Stomach (tissue), 9 donors: Measurements from ENCODE around the gene LSG1. TPM values are rescaled to one million over a fixed set of nuclear protein-coding genes. Genes with fewer than 3 reads are reported as not detected.
"Not testable (repeated sequence)": the region's sequence is repeated elsewhere in the genome, so short reads cannot be mapped to it uniquely, and the experiment has no call there.

Source experiments
- DNase-seq, 2 donors: peaks; one replicate each; pipeline versions ENCODE4 v3.0.0 to v3.0.0-alpha.2; 2013 to 2019
- H3K27ac ChIP-seq, 5 donors: fragments of 200-600 bp in 4 of 5; sonication (generic) in 4 of 5; one replicate each; pipeline ENCODE4 v1.5.1; 2013 to 2019; ENCODE audit warnings: mild to moderate bottlenecking in 1 of 5, moderate library complexity in 1 of 5
- H3K27me3 ChIP-seq, 3 donors: fragments of 200-600 bp; sonication (generic); one replicate each; pipeline ENCODE4 v1.5.1; 2017 to 2019; ENCODE audit warnings: mixed run types in 1 of 3
- H3K36me3 ChIP-seq, 4 donors: fragments of 200-600 bp; sonication (generic); 1 replicate in 3 of 4; 2 replicates in 1 of 4; pipeline ENCODE4 v1.5.1; 2016 to 2019
- H3K4me1 ChIP-seq, 4 donors: fragments of 200-600 bp; sonication (generic); one replicate each; pipeline ENCODE4 v1.5.1; 2016 to 2019
- H3K4me3 ChIP-seq, 4 donors: fragments of 200-600 bp; sonication (generic) in 3 of 4; one replicate each; pipeline ENCODE4 v1.5.1; 2016 to 2019; ENCODE audit warnings: mild to moderate bottlenecking in 1 of 4
- H3K9me3 ChIP-seq, 4 donors: fragments of 200-600 bp; sonication (generic); one replicate each; pipeline ENCODE4 v1.5.1; 2016 to 2019
- EP300 ChIP-seq: sonication (generic); formaldehyde crosslinking; IDR thresholded peaks from one replicate; pipeline ENCODE4 v1.6.1; 2017; ENCODE audit warnings: antibody characterized with exemption
- POLR2A ChIP-seq, 4 donors: fragments of 450-650 bp; IDR thresholded peaks; one replicate each; pipeline ENCODE4 v1.6.1; 2016; ENCODE audit warnings: antibody characterized with exemption in 4 of 4, control low read depth in 2 of 4, mild to moderate bottlenecking in 1 of 4, moderate library complexity in 1 of 4
- POLR2AphosphoS5 ChIP-seq, 3 donors: sonication (generic); formaldehyde crosslinking; IDR thresholded peaks; one replicate each; pipeline ENCODE4 v1.6.1; 2016; ENCODE audit warnings: antibody characterized with exemption in 3 of 3
- WGBS, 5 donors: extraction: QIAGEN DNeasy Blood & Tissue Kit in 3 of 5; methylation state at CpG; one replicate each; pipeline versions ENCODE4 v1.1.5 to v1.1.7; 2013 to 2018; 5-methylcytosine and 5-hydroxymethylcytosine counted together
- intact Hi-C: fragments of 100-400 bp; cut with DNase I; formaldehyde crosslinking; loops from one replicate; pipeline ENCODE4 v1.15.1; 2023; ENCODE audit warnings: low total_unique reads
- polyA plus RNA-seq, 3 donors: library from polyadenylated mRNA; stranded (reverse); fragments of 200-250 nt; gene quantifications; one replicate each; pipeline ENCODE4 v1.2.3, GENCODE V29; 2013
- total RNA-seq, 5 donors: library from RNA; depleted of rRNA; stranded (reverse); fragments of >200 nt; gene quantifications; one replicate each; pipeline versions ENCODE4 v1.1.0 to v1.2.3, GENCODE V29; 2014 to 2016
- TF ChIP-seq, protein P1 (sequence below), 7 experiments: fragments of 450-650 bp in 4 of 7; fragments of 200-600 bp in 3 of 7; sonication (generic) in 3 of 7; IDR thresholded peaks; one replicate each; pipeline ENCODE4 v1.5.1; 2016 to 2019; ENCODE audit warnings: antibody characterized with exemption in 7 of 7, control low read depth in 2 of 7, mild to moderate bottlenecking in 1 of 7
- donor health status: healthy with polysubstance abuse.
- donor health status: Bipolar disorder and iron deficiency.
- donor health status: healthy.

The LSG1 gene
- total and polyA plus RNA-seq, 8 donors: 7.2 to 240 (median 25.8) TPM

DNA sequence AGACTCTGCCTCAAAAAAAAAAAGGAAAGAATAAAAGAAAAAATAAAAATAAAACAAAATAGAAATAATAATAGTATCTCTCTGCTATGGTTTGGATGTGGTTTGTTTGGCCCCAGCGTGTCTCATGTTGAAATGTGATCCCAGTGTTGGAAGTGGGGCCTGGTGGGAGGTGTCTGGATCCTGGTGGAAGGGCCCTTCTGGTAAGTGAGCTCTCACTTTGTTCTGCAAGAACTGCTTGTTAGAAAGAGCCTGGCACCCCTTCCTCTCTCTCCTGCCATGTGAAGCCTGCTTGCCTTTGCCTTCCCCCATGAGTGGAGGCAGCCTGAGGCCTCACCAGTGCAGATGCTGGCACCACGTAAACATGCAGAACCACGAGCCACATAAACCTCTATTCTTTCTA is 65.0 kb downstream of the LSG1 start:
- no peaks in the 10 kb centered on the region for H3K9me3 ChIP-seq
- 81 to 92% (median 89%) methylated on average over 3 of the region's 3 CpGs for WGBS, 5 donors
- peaks cover 0 to 17% (median 9%) of the 10 kb centered on the region in 4 donors for H3K36me3 ChIP-seq
- no peak overlapping the region for H3K27ac ChIP-seq
- no peaks in the 10 kb centered on the region for H3K4me1 ChIP-seq
- no peak for DNase-seq
- intact Hi-C loops: no loop called here
- no peaks in the 10 kb centered on the region for H3K27me3 ChIP-seq
- TF ChIP-seq, protein P1, sequence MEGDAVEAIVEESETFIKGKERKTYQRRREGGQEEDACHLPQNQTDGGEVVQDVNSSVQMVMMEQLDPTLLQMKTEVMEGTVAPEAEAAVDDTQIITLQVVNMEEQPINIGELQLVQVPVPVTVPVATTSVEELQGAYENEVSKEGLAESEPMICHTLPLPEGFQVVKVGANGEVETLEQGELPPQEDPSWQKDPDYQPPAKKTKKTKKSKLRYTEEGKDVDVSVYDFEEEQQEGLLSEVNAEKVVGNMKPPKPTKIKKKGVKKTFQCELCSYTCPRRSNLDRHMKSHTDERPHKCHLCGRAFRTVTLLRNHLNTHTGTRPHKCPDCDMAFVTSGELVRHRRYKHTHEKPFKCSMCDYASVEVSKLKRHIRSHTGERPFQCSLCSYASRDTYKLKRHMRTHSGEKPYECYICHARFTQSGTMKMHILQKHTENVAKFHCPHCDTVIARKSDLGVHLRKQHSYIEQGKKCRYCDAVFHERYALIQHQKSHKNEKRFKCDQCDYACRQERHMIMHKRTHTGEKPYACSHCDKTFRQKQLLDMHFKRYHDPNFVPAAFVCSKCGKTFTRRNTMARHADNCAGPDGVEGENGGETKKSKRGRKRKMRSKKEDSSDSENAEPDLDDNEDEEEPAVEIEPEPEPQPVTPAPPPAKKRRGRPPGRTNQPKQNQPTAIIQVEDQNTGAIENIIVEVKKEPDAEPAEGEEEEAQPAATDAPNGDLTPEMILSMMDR (IDR thresholded peaks at IDR 0.05): no peak
- TF ChIP-seq EP300 (no peak), POLR2AphosphoS5 (IDR thresholded peaks at IDR 0.05) (no peak), POLR2A (IDR thresholded peaks at IDR 0.05) (no peak)
- no peak overlapping the region for H3K4me3 ChIP-seq

DNA sequence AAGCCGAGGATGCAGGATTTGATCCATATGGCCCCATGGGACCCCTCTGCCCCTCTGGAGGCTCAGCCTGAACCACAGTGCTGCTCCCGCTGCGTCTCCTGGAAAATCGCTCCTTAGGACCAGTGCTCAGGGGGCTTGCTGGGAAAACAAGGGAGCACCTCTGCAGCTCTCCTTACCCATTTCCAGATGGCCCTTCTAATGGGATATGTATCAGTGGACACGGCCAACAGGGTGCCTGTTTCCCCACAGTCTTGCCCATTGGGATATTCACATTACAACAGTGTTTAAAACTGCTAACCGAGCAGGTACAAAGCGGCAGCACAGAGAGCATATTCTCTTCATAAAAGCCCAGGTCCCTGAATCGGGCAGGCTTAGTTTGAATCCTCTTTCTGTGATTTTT is 65.8 kb downstream of the LSG1 start:
- no peaks in the 10 kb centered on the region for H3K4me1 ChIP-seq
- no peak for TF ChIP-seq POLR2AphosphoS5 (IDR thresholded peaks at IDR 0.05)
- TF ChIP-seq POLR2A (IDR thresholded peaks at IDR 0.05): no peak
- TF ChIP-seq, protein P1 (IDR thresholded peaks at IDR 0.05): no peak
- TF ChIP-seq EP300: no peak
- DNase-seq: no peak
- 79 to 92% (median 83%) methylated on average over 7 to 8 of the region's 8 CpGs for WGBS, 5 donors
- no peak overlapping the region for H3K27ac ChIP-seq
- H3K36me3 ChIP-seq: peaks cover 0 to 17% (median 11%) of the 10 kb centered on the region in 4 donors
- no peaks in the 10 kb centered on the region for H3K9me3 ChIP-seq
- H3K27me3 ChIP-seq: no peaks in the 10 kb centered on the region
- intact Hi-C loops: no loop called here
- no peak overlapping the region for H3K4me3 ChIP-seq

DNA sequence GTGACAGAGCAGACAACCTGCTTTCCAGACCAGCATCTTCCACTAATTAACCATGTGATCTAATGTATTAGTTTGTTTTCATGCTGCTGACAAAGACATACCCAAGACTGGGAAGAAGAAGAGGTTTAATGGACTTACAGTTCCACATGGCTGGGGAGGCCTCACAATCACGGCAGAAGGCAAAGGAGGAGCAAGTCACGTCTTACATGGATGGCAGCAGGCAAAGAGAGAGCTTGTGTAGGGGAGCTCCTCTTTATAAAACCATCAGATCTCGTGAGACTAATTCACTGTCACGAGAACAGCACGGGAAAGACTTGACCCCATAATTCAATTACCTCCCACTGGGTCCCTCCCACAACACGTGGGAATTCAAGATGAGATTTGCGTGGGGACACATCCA is 66.7 kb downstream of the LSG1 start:
- DNase-seq, H3K27me3 ChIP-seq, H3K9me3 ChIP-seq, H3K27ac ChIP-seq, H3K4me3 ChIP-seq, intact Hi-C loops, H3K4me1 ChIP-seq: not testable (repeated sequence)
- peaks cover 0 to 17% (median 11%) of the 10 kb centered on the region in 4 donors for H3K36me3 ChIP-seq
- WGBS, 5 donors: 90 to 95% (median 94%) methylated on average over 7 of the region's 7 CpGs

DNA sequence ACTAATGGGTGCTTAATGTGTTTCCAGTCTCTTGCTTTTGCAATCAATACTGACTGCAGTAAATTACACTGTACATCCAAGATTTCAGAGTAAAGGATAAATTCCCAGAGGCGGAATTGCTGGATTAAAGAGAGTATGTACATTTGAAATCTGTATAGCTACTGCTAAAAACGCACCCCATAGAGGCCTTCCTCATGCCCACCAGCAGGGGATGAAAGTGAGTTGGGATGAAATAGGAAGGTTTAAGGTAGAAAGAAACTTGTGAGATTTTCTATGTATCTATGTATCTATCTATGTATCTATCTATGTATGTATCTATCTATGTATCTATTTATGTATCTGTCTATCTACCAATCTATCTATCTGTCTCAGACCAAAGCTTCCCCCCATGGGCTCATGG is 67.2 kb downstream of the LSG1 start:
- no peaks in the 10 kb centered on the region for H3K4me1 ChIP-seq
- 80 to 93% (median 89%) methylated on average over 2 of the region's 2 CpGs for WGBS, 5 donors
- no peak overlapping the region for H3K4me3 ChIP-seq
- DNase-seq: no peak
- no peak for TF ChIP-seq POLR2AphosphoS5 (IDR thresholded peaks at IDR 0.05)
- no peak for TF ChIP-seq POLR2A (IDR thresholded peaks at IDR 0.05)
- H3K36me3 ChIP-seq: peaks cover 0 to 17% (median 11%) of the 10 kb centered on the region in 4 donors
- H3K9me3 ChIP-seq: no peaks in the 10 kb centered on the region
- intact Hi-C loops: no loop called here
- no peak overlapping the region for H3K27ac ChIP-seq
- no peaks in the 10 kb centered on the region for H3K27me3 ChIP-seq

DNA sequence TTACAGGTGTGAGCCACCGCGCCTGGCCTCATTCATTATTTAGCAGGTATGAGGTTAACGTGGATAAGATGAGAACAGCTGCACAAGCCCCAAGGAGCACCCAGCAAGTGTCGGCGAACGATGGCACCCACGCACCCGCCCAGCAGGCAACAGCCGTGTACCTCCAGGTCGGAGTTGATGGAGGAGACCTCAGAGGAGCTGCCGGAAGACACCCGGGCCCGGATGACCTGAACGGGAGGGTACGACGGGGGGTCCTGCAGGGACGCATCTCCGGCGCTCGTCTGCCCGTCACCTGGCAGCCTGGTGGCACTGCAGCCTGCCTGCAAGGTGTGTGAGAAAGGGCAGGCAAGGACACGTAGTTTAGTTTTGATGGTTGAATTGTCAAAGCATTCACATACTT is 67.9 kb downstream of the LSG1 start:
- H3K27me3 ChIP-seq: no peaks in the 10 kb centered on the region
- no peaks in the 10 kb centered on the region for H3K4me1 ChIP-seq
- intact Hi-C loops: no loop called here
- TF ChIP-seq POLR2AphosphoS5 (IDR thresholded peaks at IDR 0.05) (no peak), EP300 (no peak), POLR2A (IDR thresholded peaks at IDR 0.05) (no peak)
- TF ChIP-seq, protein P1 (IDR thresholded peaks at IDR 0.05): no peak
- no peak overlapping the region for H3K4me3 ChIP-seq
- no peak for DNase-seq
- peaks cover 0 to 17% (median 9%) of the 10 kb centered on the region in 4 donors for H3K36me3 ChIP-seq
- 91 to 96% (median 94%) methylated on average over 21 to 22 of the region's 22 CpGs for WGBS, 5 donors
- H3K27ac ChIP-seq: no peak overlapping the region
- no peaks in the 10 kb centered on the region for H3K9me3 ChIP-seq
